Activated CD4-positive, alpha-beta T cell treated with anti-CD3 and anti-CD28 coated beads for 36 hours (primary cell): Measurements from ENCODE around the gene TBK1. TPM values are rescaled to one million over a fixed set of nuclear protein-coding genes. Genes with fewer than 3 reads are reported as not detected.

Experiments
- ATAC-seq: fragments of 200-7000 bp; cut with Tn5 transposase; one replicate; pipeline ENCODE4 v1.10.0; 2021; ENCODE audit warnings: mild to moderate bottlenecking, moderate library complexity
- CTCF ChIA-PET: fragments of 350-600 bp; sonication (Branson Sonifier 250); formaldehyde crosslinking; loops from one replicate; lab custom pipeline; 2021; ENCODE audit warnings: antibody characterized with exemption; lab: Charles Lee
- POLR2A ChIA-PET: fragments of 350-600 bp; sonication (Branson Sonifier 250); formaldehyde crosslinking; loops from one replicate; lab custom pipeline; 2021; ENCODE audit warnings: antibody characterized with exemption, inconsistent platforms; lab: Charles Lee
- DNase-seq: peaks from one replicate; pipeline ENCODE4 v3.0.0-alpha.2; 2020
- H3K27ac Mint-ChIP-seq: one replicate; pipeline ENCODE4 v1.8.0; 2021; ENCODE audit warnings: mixed read lengths
- H3K27me3 Mint-ChIP-seq: one replicate; pipeline ENCODE4 v1.8.0; 2021; ENCODE audit warnings: mixed read lengths
- H3K36me3 Mint-ChIP-seq: one replicate; pipeline ENCODE4 v1.8.0; 2021; ENCODE audit warnings: low read depth, mixed read lengths
- H3K4me1 Mint-ChIP-seq: one replicate; pipeline ENCODE4 v1.8.0; 2021; ENCODE audit warnings: mixed read lengths
- H3K4me3 Mint-ChIP-seq: one replicate; pipeline ENCODE4 v1.8.0; 2021; ENCODE audit warnings: mild to moderate bottlenecking, moderate library complexity, mixed read lengths
- H3K9me3 Mint-ChIP-seq: one replicate; pipeline ENCODE4 v1.8.0; 2021; ENCODE audit warnings: low read depth, mixed read lengths
- intact Hi-C, 2 experiments: fragments of 100-400 bp; cut with DNase I in 1 of 2; cut with micrococcal nuclease in 1 of 2; formaldehyde crosslinking; loops; one replicate each; pipeline versions ENCODE4 v1.14.2 to v1.15.1; 2022 to 2024; cut with DNase I, micrococcal nuclease
- total RNA-seq, 2 experiments: library from RNA; stranded (reverse); gene quantifications; one replicate each; pipeline ENCODE4 v1.2.3, GENCODE V29; 2021

The TBK1 gene
- 10 to 100 TPM; 14.0 to 15.4 TPM for total RNA-seq

DNA sequence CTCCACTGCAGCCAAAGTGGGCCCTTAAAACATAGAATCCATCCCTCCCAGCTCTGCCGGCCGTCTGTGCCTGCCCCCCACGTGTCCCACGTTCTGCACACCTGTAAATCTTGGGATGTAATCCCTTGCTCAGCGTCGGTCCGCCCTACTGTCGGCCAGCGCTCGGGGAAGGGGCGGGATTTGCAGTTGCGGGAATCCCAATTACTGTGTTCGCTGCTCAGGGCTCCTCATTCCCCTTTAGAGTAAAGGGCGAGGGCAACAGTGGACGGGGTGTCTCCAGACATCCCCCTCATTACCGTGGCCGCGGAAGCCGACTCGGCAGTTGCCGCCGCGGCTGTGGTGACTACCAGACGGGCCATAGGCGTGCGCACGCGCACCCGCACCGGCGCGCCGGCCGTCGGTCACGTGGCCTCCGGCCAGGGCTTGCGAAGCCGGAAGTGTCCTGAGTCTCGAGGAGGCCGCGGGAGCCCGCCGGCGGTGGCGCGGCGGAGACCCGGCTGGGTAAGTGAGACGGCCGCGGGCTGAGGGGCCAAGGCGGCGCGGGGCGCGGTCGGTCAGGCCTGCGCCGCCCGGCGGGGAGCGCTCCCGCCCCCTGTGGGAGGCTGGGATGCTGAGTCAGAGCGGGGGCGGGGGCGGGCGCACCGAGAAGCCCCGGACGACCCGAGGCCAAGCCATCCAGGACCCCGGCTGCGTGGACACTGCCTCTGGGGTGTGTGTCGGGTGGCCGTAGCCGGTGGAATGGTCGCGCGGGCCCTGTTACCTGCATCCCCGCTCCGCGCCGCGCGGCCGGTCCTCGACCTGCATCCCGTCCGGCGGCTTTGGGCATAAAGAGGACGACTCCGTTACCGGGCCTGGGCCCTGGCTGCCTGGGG lies at the start of gene TBK1:
Gene TBK1 (plus strand): TSS at position 434 of the 872 bp plus-strand sequence. CDS start 3,751 bp downstream, outside the sequence.
- DNase-seq (peak; percentile 75), ATAC-seq (peak; percentile 64)
- H3K9me3 Mint-ChIP-seq = no peaks in the 10 kb centered on the region
- H3K27me3 Mint-ChIP-seq = no peaks in the 10 kb centered on the region
- POLR2A ChIA-PET = no interaction called here
- peaks cover 40% of the 10 kb centered on the region for H3K4me1 Mint-ChIP-seq
- H3K27ac Mint-ChIP-seq = peak within 1 kb of the TSS; percentile 98
- peaks cover 24% of the 10 kb centered on the region for H3K36me3 Mint-ChIP-seq
- CTCF ChIA-PET = no interaction called here
- H3K4me3 Mint-ChIP-seq = peak within 1 kb of the TSS; percentile 89
- intact Hi-C loops = loop anchor here (1.0 to 5.0 kb wide), 8 partner anchors 47 to 670 kb away; partner anchors contain the start of genes XPOT (in 2 of the 2), GNS (in 1 of the 2) and KICS2 (in 1 of the 2)

DNA sequence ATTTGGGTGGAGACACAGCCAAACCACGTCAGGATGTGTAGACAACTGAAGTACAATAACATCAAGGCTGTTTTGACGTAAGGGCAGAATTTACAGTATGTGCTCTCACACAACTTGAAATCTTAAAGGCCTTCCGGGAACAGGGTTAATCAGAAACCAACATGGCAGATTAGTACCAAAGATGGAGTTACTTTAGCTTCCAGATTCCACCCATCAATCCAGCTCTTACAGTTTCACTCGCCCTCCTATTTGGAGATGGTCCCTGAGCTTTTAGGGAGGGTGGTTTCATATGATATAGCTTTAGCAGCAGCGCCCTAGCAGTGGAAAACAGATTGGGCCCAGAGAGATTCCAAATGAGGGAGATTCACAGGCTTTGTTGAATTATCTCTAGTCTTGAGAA lies 49.7 kb upstream of the TBK1 start:
- intact Hi-C loops = loop anchor here (5.0 to 10.0 kb wide), 2 partner anchors 560 to 1903 kb away; partner anchors contain the start of genes HELB (in 1 of the 2) and SRGAP1 (in 1 of the 2)
- peak overlapping the region; percentile 42 for H3K27ac Mint-ChIP-seq
- H3K36me3 Mint-ChIP-seq = peaks cover 18% of the 10 kb centered on the region
- ATAC-seq (no peak), DNase-seq (no peak)
- ChIA-PET POLR2A (no interaction called here), CTCF (no interaction called here)
- H3K4me3 Mint-ChIP-seq = no peak overlapping the region
- H3K9me3 Mint-ChIP-seq = peaks cover 2% of the 10 kb centered on the region
- H3K4me1 Mint-ChIP-seq = peaks cover 29% of the 10 kb centered on the region
- no peaks in the 10 kb centered on the region for H3K27me3 Mint-ChIP-seq

DNA sequence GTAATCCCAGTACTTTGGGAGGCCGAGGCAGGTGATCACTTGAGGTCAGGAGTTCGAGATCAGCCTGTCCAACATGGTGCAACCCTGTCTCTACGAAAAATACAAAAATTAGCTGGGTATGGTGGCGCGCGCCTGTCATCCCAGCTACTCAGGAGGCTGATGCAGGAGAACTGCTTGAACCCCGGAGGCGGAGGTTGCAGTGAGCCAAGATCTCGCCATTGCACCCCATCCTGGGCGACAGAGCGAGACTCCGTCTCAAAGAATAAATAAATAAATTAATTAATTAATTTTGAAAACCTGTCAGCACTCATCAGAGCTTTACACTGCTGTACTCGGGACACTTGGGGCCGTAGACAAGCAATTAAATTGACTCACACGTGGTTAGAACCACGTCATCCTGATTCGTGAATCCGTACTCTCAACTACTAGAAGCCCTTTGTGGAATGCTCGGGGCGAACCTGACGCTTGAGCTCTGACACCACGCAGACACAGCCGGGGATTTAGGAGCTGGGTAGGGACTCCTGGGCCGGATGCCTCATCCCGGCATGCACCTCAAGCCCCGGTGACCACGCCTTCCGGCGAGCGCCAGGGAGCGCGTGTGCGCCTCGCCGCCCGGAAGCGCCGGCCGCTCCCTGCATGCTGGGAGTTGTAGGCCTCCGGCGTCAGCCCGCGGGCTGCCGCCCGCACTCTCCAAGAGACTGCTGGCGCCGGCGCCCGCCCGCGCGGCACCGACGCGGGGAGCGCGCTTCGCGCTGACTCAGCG lies 48.0 kb upstream of the TBK1 start, which contains the start of gene XPOT:
Gene XPOT (plus strand): TSS at position 686 of the 763 bp plus-strand sequence. CDS start 5,644 bp downstream, outside the sequence.
- intact Hi-C loops = loop anchor here (1.0 to 10.0 kb wide), 12 partner anchors 19 to 1901 kb away; partner anchors contain the start of genes GNS (in 2 of the 2), KICS2 (in 2 of the 2), TBK1 (in 2 of the 2) and HELB (in 1 of the 2)
- peaks cover 2% of the 10 kb centered on the region for H3K9me3 Mint-ChIP-seq
- ChIA-PET POLR2A (interaction anchor here (1.2 kb wide), 3 partner anchors 19 to 765 kb away, joined by 3 to 5 read pairs (median 3); partner anchors contain the start of gene LEMD3), CTCF (interaction anchor here (0.8 to 1.4 kb wide), 2 partner anchors 15 to 24 kb away, joined by 3 read pairs; no protein-coding TSS in a partner anchor)
- peaks cover 26% of the 10 kb centered on the region for H3K36me3 Mint-ChIP-seq
- ATAC-seq (peak; percentile 90), DNase-seq (peak; percentile 97)
- no peaks in the 10 kb centered on the region for H3K27me3 Mint-ChIP-seq
- H3K4me1 Mint-ChIP-seq = peaks cover 38% of the 10 kb centered on the region
- peak within 1 kb of the TSS; percentile 97 for H3K4me3 Mint-ChIP-seq
- H3K27ac Mint-ChIP-seq = peak within 1 kb of the TSS; percentile 96

DNA sequence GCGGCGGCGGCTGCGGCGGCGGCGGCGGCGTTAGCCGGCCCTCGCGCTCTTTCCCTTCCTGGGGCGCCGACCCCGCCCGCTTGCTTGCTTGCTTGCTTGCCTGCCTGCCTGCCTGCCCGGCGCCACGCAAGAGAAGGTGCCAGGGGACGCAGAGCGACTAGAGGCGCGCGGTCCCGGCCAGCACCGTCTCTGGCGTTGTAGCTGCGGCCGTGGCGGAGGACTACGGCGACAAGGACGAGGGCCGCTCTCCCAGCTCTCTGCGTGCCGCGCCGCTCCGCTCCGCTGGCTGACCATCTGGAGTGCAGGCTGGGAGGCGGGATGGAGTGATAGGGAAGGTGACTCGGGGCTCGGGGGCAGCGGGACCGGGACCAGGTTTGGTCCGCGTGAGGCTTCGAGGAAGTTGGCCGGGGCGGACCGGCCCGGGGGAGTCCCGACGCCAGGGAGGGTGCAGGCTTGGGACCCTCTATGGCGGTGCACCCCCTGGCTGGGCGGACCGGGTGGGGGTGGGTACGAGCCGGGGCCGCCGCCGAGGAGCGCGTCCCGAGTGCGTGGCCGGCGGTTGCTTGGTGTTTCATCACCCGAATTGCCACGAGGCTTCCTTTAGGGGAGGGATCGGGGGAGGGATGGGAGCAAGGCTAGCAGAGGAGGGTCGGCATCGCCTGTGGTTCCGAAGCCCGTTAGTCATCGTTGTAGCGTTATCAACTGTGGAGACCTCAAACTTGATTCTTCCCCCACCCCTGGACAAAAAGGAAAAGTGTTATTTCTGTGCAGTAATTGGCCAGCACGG lies 47.3 kb upstream of the TBK1 start:
- Mint-ChIP-seq H3K36me3 (peaks cover 27% of the 10 kb centered on the region), H3K4me3 (peak overlapping the region; percentile 97), H3K27ac (peak overlapping the region; percentile 96), H3K27me3 (no peaks in the 10 kb centered on the region), H3K4me1 (peaks cover 36% of the 10 kb centered on the region), H3K9me3 (peaks cover 2% of the 10 kb centered on the region)
- POLR2A ChIA-PET = interaction anchor here (1.2 kb wide), 3 partner anchors 19 to 765 kb away, joined by 3 to 5 read pairs (median 3); partner anchors contain the start of gene LEMD3
- peak; percentile 35 for ATAC-seq
- CTCF ChIA-PET = interaction anchor here (0.8 to 1.4 kb wide), 2 partner anchors 16 to 24 kb away, joined by 3 read pairs; no protein-coding TSS in a partner anchor
- intact Hi-C loops = loop anchor here (1.0 to 10.0 kb wide), 12 partner anchors 19 to 1900 kb away; partner anchors contain the start of genes GNS (in 2 of the 2), KICS2 (in 2 of the 2), TBK1 (in 2 of the 2) and HELB (in 1 of the 2)
- DNase-seq = peak; percentile 86

DNA sequence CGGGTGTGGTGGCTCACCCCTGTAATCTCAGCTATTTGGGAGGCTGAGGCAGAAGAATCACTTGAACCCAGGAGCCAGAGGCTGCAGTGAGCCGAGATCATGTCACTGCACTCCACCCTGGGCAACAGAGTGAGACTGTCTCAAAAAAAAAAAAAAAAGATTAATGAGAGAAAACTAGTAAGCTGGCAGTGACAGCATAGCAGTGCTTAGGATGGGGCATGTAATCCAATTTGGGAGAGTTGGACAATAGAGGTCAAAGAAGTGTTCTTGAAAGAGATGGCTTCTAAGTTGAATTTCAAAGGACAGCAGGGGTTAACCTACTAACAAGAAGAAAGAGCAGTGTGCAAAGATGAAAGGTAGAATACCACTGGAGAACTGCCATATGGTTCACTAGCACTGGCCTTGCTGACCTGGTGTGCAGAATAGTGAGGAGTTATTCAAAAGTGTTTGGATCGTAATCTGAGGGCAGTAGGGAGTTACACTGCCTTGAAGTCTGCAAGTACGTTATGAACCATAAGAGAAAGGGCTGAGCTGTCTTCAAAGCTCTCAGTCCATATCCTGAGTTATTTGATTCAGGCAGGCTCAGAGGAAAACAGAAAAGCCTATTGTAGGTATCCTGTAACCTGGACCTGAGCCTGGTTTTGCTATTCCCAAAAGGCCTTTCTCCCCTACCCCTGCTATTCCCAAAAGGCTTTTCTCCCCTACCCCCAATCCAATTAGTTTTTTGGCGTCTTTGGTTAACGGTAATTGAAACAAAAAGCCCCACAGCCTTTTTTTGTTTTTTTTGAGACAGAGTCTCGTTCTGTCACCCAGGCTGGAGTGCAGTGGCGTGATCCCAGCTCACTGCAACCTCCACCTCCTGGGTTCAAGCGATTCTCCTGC lies 44.3 kb upstream of the TBK1 start:
- Mint-ChIP-seq H3K27me3 (no peaks in the 10 kb centered on the region), H3K9me3 (no peaks in the 10 kb centered on the region), H3K36me3 (peaks cover 49% of the 10 kb centered on the region), H3K4me3 (no peak overlapping the region), H3K4me1 (peaks cover 29% of the 10 kb centered on the region), H3K27ac (no peak overlapping the region)
- ChIA-PET POLR2A (interaction anchor here (0.6 to 0.7 kb wide), 2 partner anchors 59 to 351 kb away, joined by 3 read pairs; no protein-coding TSS in a partner anchor), CTCF (no interaction called here)
- intact Hi-C loops = loop anchor here in 1 of 2 experiments (10.0 kb wide), 1 partner anchor 1897 kb away; the partner anchor contains the start of gene HELB
- no peak for ATAC-seq
- no peak for DNase-seq

DNA sequence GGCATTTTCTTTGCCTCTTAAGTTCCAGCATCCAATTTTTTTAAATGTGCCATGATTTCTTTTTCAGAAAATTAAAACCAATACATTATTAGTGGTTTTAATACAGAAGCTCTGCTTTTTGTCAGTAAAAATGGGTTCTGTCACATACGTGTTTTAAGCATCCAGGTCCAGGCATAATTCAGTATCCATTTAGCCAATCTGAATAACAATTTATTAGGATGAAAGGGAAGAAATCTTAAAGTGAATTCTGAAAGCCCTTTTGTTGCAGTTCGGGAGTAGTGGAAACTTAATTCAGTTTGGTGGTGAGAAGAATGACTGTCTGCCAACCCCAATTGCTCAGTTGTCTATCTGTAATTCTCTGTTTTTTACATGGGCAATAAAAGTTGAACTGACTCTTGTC lies 40.5 kb upstream of the TBK1 start:
- Mint-ChIP-seq H3K9me3 (no peaks in the 10 kb centered on the region), H3K27ac (no peak overlapping the region), H3K4me3 (no peak overlapping the region), H3K36me3 (peaks cover 58% of the 10 kb centered on the region), H3K27me3 (no peaks in the 10 kb centered on the region), H3K4me1 (peaks cover 15% of the 10 kb centered on the region)
- CTCF ChIA-PET = interaction anchor here (0.7 to 1.5 kb wide), 4 partner anchors 10 to 291 kb away, joined by 3 to 4 read pairs (median 4); no protein-coding TSS in a partner anchor
- DNase-seq (no peak), ATAC-seq (no peak)
- POLR2A ChIA-PET = no interaction called here
- intact Hi-C loops = loop anchor here in 1 of 2 experiments (2.0 kb wide), 1 partner anchor 291 kb away; no protein-coding TSS in a partner anchor

DNA sequence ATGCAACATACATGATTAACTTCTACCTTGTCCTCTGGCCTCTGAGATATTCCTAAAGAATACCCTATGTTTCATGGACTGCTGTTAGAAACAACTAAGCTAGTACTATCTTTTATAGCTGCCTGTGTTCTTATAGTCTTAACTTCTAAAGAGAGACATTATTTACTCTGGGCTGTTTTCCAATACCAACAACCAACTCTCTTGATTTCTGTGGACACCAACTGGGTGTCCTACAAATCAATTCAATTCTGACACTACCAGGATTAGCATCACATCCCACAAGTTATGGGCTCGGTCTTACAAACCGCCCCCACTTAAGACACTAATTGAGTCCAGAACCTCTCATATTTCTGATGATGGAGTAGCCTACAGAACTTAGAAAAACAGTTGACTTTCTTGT lies 39.5 kb upstream of the TBK1 start:
- Mint-ChIP-seq H3K4me3 (no peak overlapping the region), H3K27me3 (no peaks in the 10 kb centered on the region), H3K27ac (no peak overlapping the region), H3K36me3 (peaks cover 60% of the 10 kb centered on the region), H3K9me3 (no peaks in the 10 kb centered on the region), H3K4me1 (peaks cover 11% of the 10 kb centered on the region)
- DNase-seq = no peak
- intact Hi-C loops = no loop called here
- ChIA-PET POLR2A (no interaction called here), CTCF (interaction anchor here (1.0 to 1.2 kb wide), 2 partner anchors 9 to 33 kb away, joined by 3 to 4 read pairs; no protein-coding TSS in a partner anchor)
- ATAC-seq = no peak

DNA sequence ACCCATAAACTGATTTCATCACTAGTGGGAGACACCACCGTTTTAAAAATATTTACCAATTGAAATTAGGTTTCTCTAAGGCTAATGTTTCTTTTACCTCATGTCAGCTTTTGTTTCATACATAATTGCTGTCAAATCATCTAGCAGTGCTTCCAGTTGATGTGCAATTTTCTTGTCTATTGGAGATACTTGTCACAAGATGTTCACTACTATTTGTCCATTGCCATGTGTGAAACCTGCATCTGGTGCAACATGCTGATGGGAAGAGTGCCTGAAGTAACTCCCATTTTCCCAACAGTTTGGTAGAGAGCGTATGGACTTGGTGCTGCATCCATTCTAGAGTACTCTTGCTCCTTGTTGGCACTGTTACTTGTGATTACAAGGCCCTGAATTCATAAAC lies 38.0 kb upstream of the TBK1 start:
- ChIA-PET POLR2A (no interaction called here), CTCF (no interaction called here)
- ATAC-seq (no peak), DNase-seq (no peak)
- Mint-ChIP-seq H3K9me3 (no peaks in the 10 kb centered on the region), H3K27ac (no peak overlapping the region), H3K4me1 (peaks cover 11% of the 10 kb centered on the region), H3K4me3 (no peak overlapping the region), H3K27me3 (no peaks in the 10 kb centered on the region), H3K36me3 (peaks cover 66% of the 10 kb centered on the region)
- intact Hi-C loops = no loop called here

DNA sequence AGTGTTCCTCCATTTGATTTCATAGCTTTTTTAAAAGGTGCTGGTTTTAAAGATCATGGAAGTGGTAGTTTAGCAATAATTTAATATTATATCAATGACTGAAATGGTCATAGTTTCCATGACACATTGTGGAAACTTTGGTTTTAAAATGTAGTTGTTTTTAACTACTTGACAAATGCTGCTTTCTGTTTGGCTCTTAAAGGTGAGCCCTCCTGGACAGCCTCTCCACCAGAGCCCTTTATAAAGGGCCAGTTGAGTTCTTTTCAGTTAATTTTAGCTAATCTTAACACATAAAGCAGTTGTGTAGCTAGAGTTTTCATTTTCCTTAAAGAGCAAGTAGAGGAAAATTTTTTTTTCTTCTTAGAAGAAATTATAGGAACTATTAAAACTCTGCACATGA lies 33.7 kb upstream of the TBK1 start:
- CTCF ChIA-PET = interaction anchor here (1.3 kb wide), 2 partner anchors 19 to 31 kb away, joined by 3 to 4 read pairs; no protein-coding TSS in a partner anchor
- intact Hi-C loops = no loop called here
- no peak overlapping the region for H3K4me3 Mint-ChIP-seq
- H3K27me3 Mint-ChIP-seq = no peaks in the 10 kb centered on the region
- no peak for DNase-seq
- POLR2A ChIA-PET = no interaction called here
- no peaks in the 10 kb centered on the region for H3K9me3 Mint-ChIP-seq
- H3K36me3 Mint-ChIP-seq = peaks cover 62% of the 10 kb centered on the region
- peaks cover 11% of the 10 kb centered on the region for H3K4me1 Mint-ChIP-seq
- ATAC-seq = no peak
- H3K27ac Mint-ChIP-seq = no peak overlapping the region
